Measurements from ENCODE around the gene MFAP4. TPM values are rescaled to one million over a fixed set of nuclear protein-coding genes. Genes with fewer than 3 reads are reported as not detected.
A peak's percentile ranks its signal among the peaks of the same experiment; 100 is the strongest.

Gene MFAP4
- total RNA-seq, 4 donors from 2014 or later: 11.1 to 65.7 (median 30.6) TPM

DNA sequence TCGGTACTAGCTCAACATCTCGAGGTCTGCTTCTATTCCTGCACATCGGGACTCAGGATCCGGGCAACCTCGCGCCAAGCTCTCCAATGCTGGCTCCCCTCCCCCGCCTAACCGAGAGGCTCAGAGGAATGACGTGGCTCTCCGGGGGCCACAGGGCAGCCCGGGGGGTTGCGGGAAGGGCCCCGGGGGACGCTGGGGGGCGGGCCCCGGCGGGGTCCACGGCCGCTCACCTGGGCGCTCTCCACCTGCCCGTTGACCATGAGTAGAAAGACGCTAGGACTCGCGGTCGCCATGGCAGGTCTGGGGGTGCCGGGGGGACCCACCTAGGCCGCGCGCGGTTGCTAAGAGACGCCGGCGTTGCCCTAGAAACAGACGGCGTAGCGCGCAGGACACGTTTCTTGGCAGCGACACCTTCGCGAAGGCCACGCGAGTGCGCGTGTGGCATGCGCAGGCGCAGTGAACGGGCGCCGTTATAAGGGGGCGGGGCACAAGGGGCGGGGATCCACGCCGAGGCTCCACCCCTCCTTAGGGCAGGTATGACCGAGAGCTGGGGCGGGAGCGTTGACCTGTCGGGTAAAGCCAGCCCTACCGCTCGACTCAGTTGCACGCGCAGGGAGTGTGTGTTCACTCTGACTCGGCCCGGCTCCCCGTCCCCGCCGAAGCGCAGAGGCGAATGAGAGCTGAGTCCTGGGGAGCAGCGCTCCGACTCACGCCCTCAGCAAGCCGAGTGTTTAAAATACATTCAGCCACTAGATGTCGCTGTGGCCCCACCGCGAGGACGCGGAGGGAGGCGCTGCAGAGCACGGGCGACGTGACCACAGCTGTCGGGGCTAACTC lies 24.5 kb downstream of the MFAP4 start, which contains the start of gene B9D1:
Gene B9D1 (minus strand): TSS at position 447 of the 837 bp plus-strand sequence. CDS start 154 bp downstream, at position 293.
- WGBS, 2 donors: 0 to 1% methylated on average over 20 to 66 of the region's 83 CpGs
- no peak for TF ChIP-seq POLR2A (IDR thresholded peaks at IDR 0.05)
- TF ChIP-seq, protein P1, sequence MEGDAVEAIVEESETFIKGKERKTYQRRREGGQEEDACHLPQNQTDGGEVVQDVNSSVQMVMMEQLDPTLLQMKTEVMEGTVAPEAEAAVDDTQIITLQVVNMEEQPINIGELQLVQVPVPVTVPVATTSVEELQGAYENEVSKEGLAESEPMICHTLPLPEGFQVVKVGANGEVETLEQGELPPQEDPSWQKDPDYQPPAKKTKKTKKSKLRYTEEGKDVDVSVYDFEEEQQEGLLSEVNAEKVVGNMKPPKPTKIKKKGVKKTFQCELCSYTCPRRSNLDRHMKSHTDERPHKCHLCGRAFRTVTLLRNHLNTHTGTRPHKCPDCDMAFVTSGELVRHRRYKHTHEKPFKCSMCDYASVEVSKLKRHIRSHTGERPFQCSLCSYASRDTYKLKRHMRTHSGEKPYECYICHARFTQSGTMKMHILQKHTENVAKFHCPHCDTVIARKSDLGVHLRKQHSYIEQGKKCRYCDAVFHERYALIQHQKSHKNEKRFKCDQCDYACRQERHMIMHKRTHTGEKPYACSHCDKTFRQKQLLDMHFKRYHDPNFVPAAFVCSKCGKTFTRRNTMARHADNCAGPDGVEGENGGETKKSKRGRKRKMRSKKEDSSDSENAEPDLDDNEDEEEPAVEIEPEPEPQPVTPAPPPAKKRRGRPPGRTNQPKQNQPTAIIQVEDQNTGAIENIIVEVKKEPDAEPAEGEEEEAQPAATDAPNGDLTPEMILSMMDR (IDR thresholded peaks at IDR 0.05): peak in 1 of 3 donors; percentile 96
- H3K4me3 ChIP-seq (ENCODE audit: low read depth, poor library complexity, severe bottlenecking): peak within 1 kb of the TSS; percentile 47
- intact Hi-C loops (cut with DNase I; ENCODE audit: low total_unique reads): loop anchor here (5.0 to 10.0 kb wide), 2 partner anchors 85 to 392 kb away; no protein-coding TSS in a partner anchor
- DNase-seq (ENCODE audit: low spot score in 2 of 2): peak; percentile 90 to 99

DNA sequence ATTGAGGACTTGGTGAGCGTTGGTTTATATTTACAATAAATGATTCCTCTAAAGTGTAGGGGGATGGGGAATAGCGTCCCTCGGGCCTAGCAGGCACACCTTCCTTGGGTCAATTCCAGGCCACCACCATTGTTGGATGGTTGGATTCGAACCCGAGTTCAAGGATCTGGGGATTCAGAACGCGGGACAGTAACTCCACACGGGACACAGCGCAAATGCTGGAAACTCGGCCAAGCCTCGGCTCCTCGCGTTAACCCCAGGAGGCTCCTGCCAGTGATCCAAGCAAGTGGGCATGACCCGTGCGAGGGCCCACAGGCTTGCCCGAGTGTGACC lies 25.1 kb downstream of the MFAP4 start:
- peak in 1 of 2 donors; percentile 92 for DNase-seq (ENCODE audit: low spot score in 2 of 2)
- WGBS, 2 donors: 15 to 37% methylated on average over 3 to 13 of the region's 16 CpGs
- TF ChIP-seq, protein P1 (IDR thresholded peaks at IDR 0.05): no peak
- TF ChIP-seq POLR2A (IDR thresholded peaks at IDR 0.05): no peak
- peak overlapping the region; percentile 47 for H3K4me3 ChIP-seq (ENCODE audit: low read depth, poor library complexity, severe bottlenecking)
- intact Hi-C loops (cut with DNase I; ENCODE audit: low total_unique reads): loop anchor here (5.0 to 10.0 kb wide), 2 partner anchors 85 to 393 kb away; no protein-coding TSS in a partner anchor

DNA sequence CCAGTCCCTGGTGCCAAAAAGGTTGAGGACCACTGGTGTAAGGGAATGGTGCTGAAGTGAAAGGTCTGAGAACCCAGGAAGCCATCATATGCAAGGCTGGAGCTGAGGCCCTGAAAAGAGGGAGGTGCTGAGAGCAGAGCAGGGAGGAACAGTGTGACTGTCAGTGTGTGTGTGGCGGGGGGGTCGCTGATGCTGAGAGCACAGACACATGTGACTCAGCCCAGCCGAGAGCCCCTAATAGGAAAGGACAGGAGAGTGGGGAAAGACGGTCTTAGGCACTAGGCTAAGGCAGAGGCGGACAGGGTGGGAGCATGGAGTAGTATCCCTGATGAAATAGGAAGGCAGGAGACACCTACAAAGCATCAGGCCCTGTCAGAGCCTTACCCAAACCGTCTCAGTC lies 25.7 kb downstream of the MFAP4 start:
- no peak for TF ChIP-seq POLR2A (IDR thresholded peaks at IDR 0.05)
- TF ChIP-seq, protein P1 (IDR thresholded peaks at IDR 0.05): no peak
- DNase-seq (ENCODE audit: low spot score in 2 of 2): no peak
- WGBS, 2 donors: 69 to 78% methylated on average over 6 of the region's 6 CpGs
- no peak overlapping the region for H3K4me3 ChIP-seq (ENCODE audit: low read depth, poor library complexity, severe bottlenecking)
- intact Hi-C loops (cut with DNase I; ENCODE audit: low total_unique reads): loop anchor here (5.0 to 10.0 kb wide), 2 partner anchors 86 to 393 kb away; no protein-coding TSS in a partner anchor

DNA sequence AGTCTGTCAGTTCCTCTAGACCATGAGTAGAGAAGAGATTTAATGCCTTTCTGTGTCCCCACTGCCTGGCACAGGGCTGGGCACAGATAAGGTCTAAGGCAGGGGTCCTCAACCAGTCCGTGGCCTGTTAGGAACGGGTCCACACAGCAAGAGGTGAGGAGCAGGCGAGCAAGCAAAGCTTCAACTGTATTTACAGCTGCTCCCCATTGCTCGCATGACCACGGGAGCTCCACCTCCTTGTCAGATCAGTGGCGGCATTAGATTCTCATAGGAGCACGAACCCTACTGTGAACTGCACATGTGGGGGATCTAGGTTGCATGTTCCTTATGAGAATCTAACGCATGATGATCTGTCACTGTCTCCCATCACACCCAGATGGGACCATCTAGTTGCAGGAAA lies 26.2 kb downstream of the MFAP4 start:
- intact Hi-C loops (cut with DNase I; ENCODE audit: low total_unique reads): loop anchor here (5.0 to 10.0 kb wide), 2 partner anchors 87 to 394 kb away; no protein-coding TSS in a partner anchor
- H3K4me3 ChIP-seq (ENCODE audit: low read depth, poor library complexity, severe bottlenecking): no peak overlapping the region
- 88 to 90% methylated on average over 8 of the region's 8 CpGs for WGBS, 2 donors
- TF ChIP-seq, protein P1 (IDR thresholded peaks at IDR 0.05): no peak
- no peak for DNase-seq (ENCODE audit: low spot score in 2 of 2)

DNA sequence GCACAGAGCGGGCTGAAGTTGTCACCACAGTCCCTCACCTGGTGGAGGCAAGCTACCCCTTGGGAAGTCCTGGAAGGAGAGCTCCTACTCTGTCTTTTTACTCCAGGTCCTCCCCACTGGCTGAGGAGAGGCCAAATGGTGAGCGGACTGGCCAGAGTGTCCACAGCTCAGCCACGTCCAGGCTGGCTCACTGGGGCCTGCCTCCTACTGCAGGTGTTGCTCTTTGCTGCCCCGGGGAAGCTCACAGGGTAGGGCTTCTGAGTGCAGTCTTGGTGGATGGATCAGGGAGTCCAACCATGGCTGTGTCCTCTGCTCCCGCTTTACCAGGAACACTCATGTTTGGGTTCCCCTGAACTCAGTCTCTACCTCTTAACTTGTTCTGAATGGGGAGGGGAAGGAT lies 27.1 kb downstream of the MFAP4 start:
- 97 to 100% methylated on average over 5 of the region's 5 CpGs for WGBS, 2 donors
- intact Hi-C loops (cut with DNase I; ENCODE audit: low total_unique reads): loop anchor here (5.0 to 10.0 kb wide), 2 partner anchors 87 to 395 kb away; no protein-coding TSS in a partner anchor
- TF ChIP-seq, protein P1 (IDR thresholded peaks at IDR 0.05): no peak
- no peak for TF ChIP-seq POLR2A (IDR thresholded peaks at IDR 0.05)
- no peak overlapping the region for H3K4me3 ChIP-seq (ENCODE audit: low read depth, poor library complexity, severe bottlenecking)
- no peak for DNase-seq (ENCODE audit: low spot score in 2 of 2)

Measured in lower leg skin (tissue), 4 donors.